Glutamatergic neuron (in vitro differentiated cells): ENCODE data around the gene ACBD6. TPM values are rescaled to one million over a fixed set of nuclear protein-coding genes. Genes with fewer than 3 reads are reported as not detected.

Source experiments
- DNase-seq: peaks from one replicate; pipeline ENCODE4 v3.0.0; 2022
- H3K27ac Mint-ChIP-seq: one replicate; pipeline ENCODE4 v1.8.0; 2020; ENCODE audit warnings: mild to moderate bottlenecking, mixed read lengths, inconsistent platforms; ENCODE audit not compliant: unreplicated experiment
- H3K27me3 Mint-ChIP-seq: one replicate; pipeline ENCODE4 v1.8.0; 2020; ENCODE audit warnings: mild to moderate bottlenecking, moderate library complexity, mixed read lengths, inconsistent platforms; ENCODE audit not compliant: unreplicated experiment
- H3K36me3 Mint-ChIP-seq: one replicate; pipeline ENCODE4 v1.8.0; 2020; ENCODE audit warnings: mild to moderate bottlenecking, mixed read lengths, inconsistent platforms; ENCODE audit not compliant: unreplicated experiment
- H3K4me1 Mint-ChIP-seq: one replicate; pipeline ENCODE4 v1.8.0; 2020; ENCODE audit warnings: mild to moderate bottlenecking, low read depth, mixed read lengths, inconsistent platforms; ENCODE audit not compliant: unreplicated experiment
- H3K4me3 Mint-ChIP-seq: one replicate; pipeline ENCODE4 v1.8.0; 2020; ENCODE audit warnings: mild to moderate bottlenecking, mixed read lengths, inconsistent platforms; ENCODE audit not compliant: unreplicated experiment
- H3K9me3 Mint-ChIP-seq: one replicate; pipeline ENCODE4 v1.8.0; 2020; ENCODE audit warnings: mild to moderate bottlenecking, moderate library complexity, mixed read lengths, inconsistent platforms; ENCODE audit not compliant: unreplicated experiment
- total RNA-seq: library from RNA; stranded (reverse); fragmentation: NEBNext Ultra II Directional; extraction: Animal tissue kit (Norgen Biotek cat#: 25700); gene quantifications from one replicate; pipeline ENCODE4 v1.2.1, GENCODE V29; 2021; ENCODE audit not compliant: unreplicated experiment
- TF ChIP-seq, protein P1 (sequence below): fragments of 200-600 bp; sonication (generic); IDR thresholded peaks from one replicate; pipeline ENCODE4 v1.5.0; 2021; ENCODE audit not compliant: partially characterized antibody, unreplicated experiment

ACBD6 gene
- total RNA-seq, 1 donor from 2014 or later, result 52.9 TPM

DNA sequence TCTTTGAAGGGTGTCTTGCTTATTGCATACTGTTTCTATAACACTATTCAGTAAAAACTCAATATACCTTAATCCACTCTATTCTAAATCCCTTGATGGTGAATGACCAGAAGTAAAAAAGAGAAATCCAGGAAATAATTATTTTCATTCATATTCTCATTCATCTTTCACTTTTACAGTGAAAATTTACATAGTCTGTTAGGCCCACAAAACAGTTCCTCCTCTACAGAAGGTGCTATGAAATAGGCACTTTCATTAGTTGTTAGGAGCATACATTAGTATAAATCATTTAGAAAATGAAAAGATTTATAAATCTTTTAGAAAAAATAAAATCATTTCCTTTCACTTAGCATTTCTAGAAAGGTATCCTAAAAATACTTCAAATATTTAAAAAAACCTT, 157.2 kb downstream of the ACBD6 start:
- H3K4me1 Mint-ChIP-seq, result peaks cover 2% of the 10 kb centered on the region
- DNase-seq, result no peak
- no peaks in the 10 kb centered on the region for H3K36me3 Mint-ChIP-seq
- no peaks in the 10 kb centered on the region for H3K9me3 Mint-ChIP-seq
- TF ChIP-seq, protein P1, sequence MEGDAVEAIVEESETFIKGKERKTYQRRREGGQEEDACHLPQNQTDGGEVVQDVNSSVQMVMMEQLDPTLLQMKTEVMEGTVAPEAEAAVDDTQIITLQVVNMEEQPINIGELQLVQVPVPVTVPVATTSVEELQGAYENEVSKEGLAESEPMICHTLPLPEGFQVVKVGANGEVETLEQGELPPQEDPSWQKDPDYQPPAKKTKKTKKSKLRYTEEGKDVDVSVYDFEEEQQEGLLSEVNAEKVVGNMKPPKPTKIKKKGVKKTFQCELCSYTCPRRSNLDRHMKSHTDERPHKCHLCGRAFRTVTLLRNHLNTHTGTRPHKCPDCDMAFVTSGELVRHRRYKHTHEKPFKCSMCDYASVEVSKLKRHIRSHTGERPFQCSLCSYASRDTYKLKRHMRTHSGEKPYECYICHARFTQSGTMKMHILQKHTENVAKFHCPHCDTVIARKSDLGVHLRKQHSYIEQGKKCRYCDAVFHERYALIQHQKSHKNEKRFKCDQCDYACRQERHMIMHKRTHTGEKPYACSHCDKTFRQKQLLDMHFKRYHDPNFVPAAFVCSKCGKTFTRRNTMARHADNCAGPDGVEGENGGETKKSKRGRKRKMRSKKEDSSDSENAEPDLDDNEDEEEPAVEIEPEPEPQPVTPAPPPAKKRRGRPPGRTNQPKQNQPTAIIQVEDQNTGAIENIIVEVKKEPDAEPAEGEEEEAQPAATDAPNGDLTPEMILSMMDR, result no peak
- H3K4me3 Mint-ChIP-seq, result no peak overlapping the region
- no peaks in the 10 kb centered on the region for H3K27me3 Mint-ChIP-seq
- no peak overlapping the region for H3K27ac Mint-ChIP-seq

GRCh38 chr1:180343921-180344769, 158.2 kb downstream of the ACBD6 start:
- Mint-ChIP-seq H3K27ac (no peak overlapping the region), H3K9me3 (peaks cover 3% of the 10 kb centered on the region), H3K36me3 (no peaks in the 10 kb centered on the region), H3K4me1 (peaks cover 2% of the 10 kb centered on the region), H3K4me3 (no peak overlapping the region), H3K27me3 (no peaks in the 10 kb centered on the region)
- TF ChIP-seq, protein P1, result no peak
- no peak for DNase-seq

- Mint-ChIP-seq H3K36me3 (peaks cover 10% of the 10 kb centered on the region), H3K4me1 (no peaks in the 10 kb centered on the region), H3K27ac (no peak overlapping the region), H3K27me3 (no peaks in the 10 kb centered on the region), H3K4me3 (no peak overlapping the region), H3K9me3 (peaks cover 3% of the 10 kb centered on the region)
- TF ChIP-seq, protein P1, result no peak
- no peak for DNase-seq
These were observed 175.3 kb downstream of the ACBD6 start for GRCh38 chr1:180327089-180327488.

DNA sequence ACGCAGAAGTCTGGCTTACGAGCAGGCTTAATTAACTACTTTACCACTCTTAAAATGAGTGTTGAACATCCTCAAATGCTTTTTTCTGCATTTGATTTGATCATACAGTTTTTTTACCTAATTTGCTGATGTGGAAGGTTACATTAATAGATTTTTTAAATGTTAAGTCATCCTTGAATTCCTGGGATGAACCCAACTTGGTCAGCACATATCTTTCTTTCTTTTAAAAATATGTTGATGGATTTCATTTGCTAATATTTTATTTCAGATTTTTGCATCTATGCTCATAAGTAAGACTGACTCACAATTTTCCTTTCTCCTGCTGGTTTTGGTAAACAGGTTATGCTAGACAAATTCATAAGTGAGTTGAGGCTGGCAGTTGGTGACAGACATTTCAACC, 189.5 kb downstream of the ACBD6 start:
- DNase-seq, result no peak
- no peak overlapping the region for H3K27ac Mint-ChIP-seq
- H3K27me3 Mint-ChIP-seq, result no peaks in the 10 kb centered on the region
- H3K4me3 Mint-ChIP-seq, result no peak overlapping the region
- TF ChIP-seq, protein P1, result no peak
- H3K36me3 Mint-ChIP-seq, result peaks cover 3% of the 10 kb centered on the region
- H3K4me1 Mint-ChIP-seq, result peaks cover 3% of the 10 kb centered on the region
- H3K9me3 Mint-ChIP-seq, result no peaks in the 10 kb centered on the region

GRCh38 chr1:180311011-180311730, 191.2 kb downstream of the ACBD6 start:
- TF ChIP-seq, protein P1, result no peak
- no peak for DNase-seq
- Mint-ChIP-seq H3K4me3 (no peak overlapping the region), H3K4me1 (peaks cover 3% of the 10 kb centered on the region), H3K36me3 (peaks cover 5% of the 10 kb centered on the region), H3K9me3 (no peaks in the 10 kb centered on the region), H3K27ac (no peak overlapping the region), H3K27me3 (peaks cover 2% of the 10 kb centered on the region)
